GM13977 (cell line): ENCODE results near the gene POLR3F.

ENCODE experiments used
- DNase-seq: peaks from one replicate; pipeline ENCODE4 v3.0.0; 2012; ENCODE audit warnings: low spot score
- CTCF ChIP-seq: IDR thresholded peaks from 2 replicates; pipeline ENCODE4 v1.5.1; 2012; ENCODE audit warnings: mild to moderate bottlenecking, control low read depth; ENCODE audit not compliant: insufficient read depth; ENCODE audit errors: extremely low read depth, missing control alignments
- in situ Hi-C: fragments of 300-500 bp; cut with MboI; formaldehyde crosslinking; loops from one replicate; pipeline ENCODE4 v1.12.0; 2022; ENCODE audit warnings: low sequenced_read_pairs, low pct_unique_long_range_greater_than_20kb, mixed read lengths, inconsistent platforms; ENCODE audit not compliant: unreplicated experiment

The POLR3F gene

GRCh38 chr20:18532626-18533025 lies 65.4 kb downstream of the POLR3F start:
- no peak for TF ChIP-seq CTCF
- in situ Hi-C loops = no loop called here

DNA sequence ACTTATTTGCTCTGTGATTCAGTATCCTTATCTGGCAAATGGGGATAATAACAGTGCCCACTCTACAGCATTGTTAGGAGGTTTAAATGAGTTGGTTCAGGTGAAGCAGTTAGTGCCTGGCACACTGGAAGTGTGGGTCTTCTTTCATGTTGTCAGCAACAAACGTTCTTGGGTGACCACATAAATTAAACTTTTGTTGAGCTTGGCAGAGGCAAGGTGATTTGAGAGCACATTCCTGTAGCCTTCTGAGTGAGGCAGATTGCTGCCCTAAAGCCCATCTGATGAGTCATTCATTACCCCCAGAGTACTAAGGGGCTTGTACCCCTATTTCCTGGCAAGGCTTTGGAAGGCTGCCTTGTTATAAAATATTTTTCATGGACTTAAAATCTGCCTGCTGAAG lies 66.3 kb downstream of the POLR3F start:
- in situ Hi-C loops = no loop called here
- no peak for DNase-seq
- no peak for TF ChIP-seq CTCF

More at GRCh38 chr20:18532626-18533025, 65.4 kb downstream of the POLR3F start:
- DNase-seq = no peak

DNA sequence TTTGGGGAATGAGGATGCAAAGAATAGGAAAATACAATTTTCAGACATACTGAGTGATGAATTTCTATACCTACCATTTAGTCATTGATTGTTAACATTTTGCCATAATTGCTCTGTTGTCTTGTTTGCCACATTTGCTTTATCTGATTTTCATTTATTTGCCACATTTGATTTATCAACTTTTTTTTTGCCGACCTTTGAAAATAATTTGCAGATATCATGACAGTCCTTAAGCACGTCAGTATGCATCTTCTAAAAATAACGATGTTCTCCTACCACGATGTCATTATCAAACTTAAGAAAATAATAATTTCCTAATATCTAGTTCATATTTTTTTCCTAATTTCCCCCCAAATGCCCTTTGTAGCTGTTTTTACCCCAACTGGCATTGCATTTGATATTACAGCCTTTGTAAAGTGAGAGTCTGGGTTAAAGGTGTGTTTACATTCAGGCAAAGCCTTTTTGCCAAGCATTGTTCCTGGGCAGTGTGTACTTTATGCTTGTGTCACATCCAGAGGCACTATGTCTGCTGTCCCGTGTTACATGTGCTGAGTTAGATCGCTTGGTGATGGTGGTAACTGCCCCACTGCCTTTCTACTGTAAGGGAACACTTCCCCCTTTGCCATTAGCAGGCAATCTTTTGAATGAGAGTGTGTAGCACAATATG lies 66.9 kb downstream of the POLR3F start:
- no peak for DNase-seq
- in situ Hi-C loops = no loop called here
- no peak for TF ChIP-seq CTCF
